ENCODE measurements around the gene SCRG1.

The SCRG1 gene

DNA sequence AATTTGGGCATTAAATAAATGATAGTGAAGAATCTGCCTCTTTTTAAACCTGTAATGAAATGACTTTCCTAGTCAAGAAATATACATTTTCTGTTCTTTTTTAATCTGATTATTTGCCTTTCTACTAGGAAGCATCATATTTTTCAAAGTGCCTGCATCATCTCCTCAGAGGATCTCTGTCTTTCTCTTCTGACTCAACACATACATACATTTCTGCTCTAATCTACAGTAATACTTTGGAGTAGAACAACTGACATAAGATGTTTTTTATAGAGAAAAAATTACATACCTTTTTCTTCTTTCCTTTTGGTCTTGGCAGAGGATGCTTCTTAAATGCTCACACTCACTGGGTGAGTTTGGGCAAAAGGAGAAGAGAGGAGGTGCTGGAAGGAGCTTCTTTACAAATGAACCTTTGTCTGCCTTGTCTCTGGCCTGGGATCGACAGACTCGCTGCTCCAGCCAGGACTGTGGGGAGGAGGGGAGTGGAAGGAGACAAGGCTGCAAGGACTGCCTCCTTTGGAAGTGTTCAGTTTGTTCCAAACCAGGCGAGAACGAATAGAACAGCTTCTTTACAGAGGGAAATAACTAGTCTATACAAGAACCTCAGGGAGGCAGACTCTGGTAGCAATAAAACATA lies at the start of gene SCRG1:
TSS of gene SCRG1 (minus strand) at position 338 of the 637 bp plus-strand sequence. CDS start 7,702 bp downstream, outside the sequence.
- DNase-seq, result peak; percentile 48

- DNase-seq, result peak; percentile 66
Observed at GRCh38 chr4:173448103-173448502, 49.2 kb upstream of the SCRG1 start.

GRCh38 chr4:173446416-173446815 lies 47.5 kb upstream of the SCRG1 start:
- DNase-seq, result no peak

DNA sequence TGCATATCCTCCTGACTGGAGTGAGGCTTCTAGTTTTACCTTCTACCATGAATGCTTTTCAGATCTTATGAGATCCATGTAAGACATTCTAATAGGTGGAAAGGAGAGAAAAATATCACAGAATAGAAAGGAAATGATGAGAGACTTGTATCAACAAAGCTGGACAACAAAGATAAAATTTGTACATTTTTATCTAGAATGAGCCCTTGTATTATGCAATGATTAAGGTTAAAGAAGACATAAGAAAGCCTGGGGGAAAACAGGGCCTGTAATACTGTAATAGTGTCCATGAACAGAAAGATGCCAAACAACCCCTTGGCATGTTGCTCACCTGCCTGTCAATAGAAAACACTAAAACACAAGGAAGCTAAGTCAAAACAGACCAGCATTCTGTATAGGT lies 44.2 kb upstream of the SCRG1 start:
- no peak for DNase-seq

- no peak for DNase-seq
Observed at GRCh38 chr4:173442223-173442932, 43.5 kb upstream of the SCRG1 start.

- DNase-seq, result no peak
Observed at GRCh38 chr4:173440888-173441287, 42.0 kb upstream of the SCRG1 start.

- peak; percentile 44 for DNase-seq
Observed at GRCh38 chr4:173436771-173437265, 37.9 kb upstream of the SCRG1 start.

DNA sequence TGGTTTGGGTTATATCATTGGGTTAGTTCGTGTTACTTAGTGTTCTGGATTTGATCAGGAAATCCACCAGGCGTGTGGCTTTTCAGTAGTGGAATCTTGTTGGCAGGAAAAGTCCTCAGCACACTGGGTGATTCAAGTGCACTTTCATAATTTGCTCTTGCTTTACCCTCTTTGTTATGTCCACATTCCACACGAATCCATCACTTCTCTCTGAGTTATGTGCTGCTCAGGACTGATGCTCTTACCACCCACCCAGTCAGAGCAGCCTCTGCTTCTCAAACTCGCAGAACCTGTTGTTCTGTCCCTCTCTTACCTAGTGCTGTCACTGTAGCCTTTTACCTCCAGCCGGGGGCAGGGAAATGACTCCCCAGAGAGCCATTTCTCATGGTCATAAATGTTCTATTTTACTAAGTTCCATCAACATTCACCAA lies 37.2 kb upstream of the SCRG1 start:
- peak; percentile 86 for DNase-seq

GRCh38 chr4:173434231-173434630 lies 35.3 kb upstream of the SCRG1 start:
- DNase-seq, result no peak

DNA sequence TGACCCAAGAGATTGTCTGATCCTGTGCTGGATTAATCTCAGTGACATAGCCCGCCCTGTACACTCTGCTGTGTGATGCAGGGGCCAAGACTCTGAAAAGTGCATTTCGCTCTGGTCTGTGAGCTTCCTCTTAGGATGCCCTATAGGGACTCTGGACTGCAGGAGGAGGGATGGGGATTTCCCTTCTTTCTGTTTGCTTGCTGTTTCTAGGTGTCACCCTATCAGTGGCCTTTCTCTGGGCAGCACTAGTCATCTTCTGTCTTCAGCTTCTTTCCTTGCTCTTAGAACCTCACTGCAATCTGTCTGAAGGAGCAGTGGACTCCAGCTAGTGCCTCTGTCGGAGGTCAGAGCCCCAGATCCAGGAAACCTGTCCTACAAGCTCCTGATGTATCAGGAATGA lies 34.5 kb upstream of the SCRG1 start:
- DNase-seq, result no peak

DNA sequence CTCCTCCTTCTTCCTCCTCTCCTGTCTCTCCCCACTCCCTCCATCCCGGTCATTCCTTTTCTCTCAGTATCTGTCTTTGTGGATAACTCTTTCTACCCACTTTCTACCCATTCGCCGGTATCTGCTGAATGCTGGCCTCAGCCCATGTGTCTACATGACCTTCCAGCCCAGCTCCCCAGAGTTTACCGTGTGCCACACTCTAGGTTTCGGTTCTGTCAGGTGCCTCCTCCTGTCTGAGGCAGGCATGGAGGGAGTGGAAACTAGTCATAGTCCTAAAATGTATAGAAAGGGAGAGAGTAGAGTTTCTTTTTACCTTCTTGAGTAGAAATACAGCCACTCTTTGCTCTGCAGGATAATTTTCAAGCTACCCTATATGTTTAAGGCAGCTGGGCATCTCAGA lies 33.5 kb upstream of the SCRG1 start:
- DNase-seq, result no peak

- DNase-seq, result no peak
Observed at GRCh38 chr4:173426064-173426463, 27.1 kb upstream of the SCRG1 start.

GRCh38 chr4:173424899-173425805 lies 26.2 kb upstream of the SCRG1 start:
- DNase-seq, result peak; percentile 92

GRCh38 chr4:173420801-173421200 lies 21.9 kb upstream of the SCRG1 start:
- peak; percentile 33 for DNase-seq

DNA sequence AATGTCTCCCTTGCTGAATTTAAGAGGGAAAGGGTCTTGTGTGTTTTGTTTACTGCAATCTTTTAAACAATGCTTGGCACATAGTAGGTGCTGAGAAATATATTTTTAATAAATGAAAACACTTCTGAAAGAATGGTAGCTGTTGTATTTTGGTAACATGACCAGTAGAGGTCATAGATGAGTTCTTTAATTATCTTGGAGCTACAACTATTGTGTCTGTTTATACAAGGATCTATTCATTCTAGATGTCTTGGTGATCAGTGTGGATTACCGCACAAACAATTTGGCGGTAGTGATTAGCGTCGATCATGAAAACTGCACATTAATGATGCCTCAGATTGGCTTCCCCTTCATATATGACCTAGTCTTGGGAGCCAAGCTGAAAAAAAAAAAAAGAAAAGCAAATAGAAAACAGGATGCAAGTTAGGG lies 21.4 kb upstream of the SCRG1 start:
- DNase-seq, result no peak

DNA sequence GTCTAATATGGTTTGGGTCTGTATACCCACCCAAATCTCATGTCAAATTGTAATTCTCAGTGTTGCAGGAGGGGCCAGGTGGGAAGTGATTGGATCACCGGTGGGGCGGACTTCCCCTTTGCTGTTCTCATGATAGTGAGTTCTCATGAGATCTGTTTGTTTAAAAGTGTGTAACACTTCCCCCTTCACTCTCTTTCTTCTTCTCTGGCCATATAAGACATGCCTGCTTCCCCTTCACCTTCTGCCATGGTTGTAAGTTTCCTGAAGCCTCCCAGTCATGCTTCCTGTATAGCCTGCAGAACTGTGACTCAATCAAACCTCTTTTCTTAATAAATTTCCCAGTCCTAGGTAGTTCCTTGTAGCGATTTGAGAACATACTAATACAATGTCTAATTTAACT lies 19.7 kb upstream of the SCRG1 start:
- DNase-seq, result no peak

- no peak for DNase-seq
Observed at GRCh38 chr4:173417833-173418232, 18.9 kb upstream of the SCRG1 start.

DNA sequence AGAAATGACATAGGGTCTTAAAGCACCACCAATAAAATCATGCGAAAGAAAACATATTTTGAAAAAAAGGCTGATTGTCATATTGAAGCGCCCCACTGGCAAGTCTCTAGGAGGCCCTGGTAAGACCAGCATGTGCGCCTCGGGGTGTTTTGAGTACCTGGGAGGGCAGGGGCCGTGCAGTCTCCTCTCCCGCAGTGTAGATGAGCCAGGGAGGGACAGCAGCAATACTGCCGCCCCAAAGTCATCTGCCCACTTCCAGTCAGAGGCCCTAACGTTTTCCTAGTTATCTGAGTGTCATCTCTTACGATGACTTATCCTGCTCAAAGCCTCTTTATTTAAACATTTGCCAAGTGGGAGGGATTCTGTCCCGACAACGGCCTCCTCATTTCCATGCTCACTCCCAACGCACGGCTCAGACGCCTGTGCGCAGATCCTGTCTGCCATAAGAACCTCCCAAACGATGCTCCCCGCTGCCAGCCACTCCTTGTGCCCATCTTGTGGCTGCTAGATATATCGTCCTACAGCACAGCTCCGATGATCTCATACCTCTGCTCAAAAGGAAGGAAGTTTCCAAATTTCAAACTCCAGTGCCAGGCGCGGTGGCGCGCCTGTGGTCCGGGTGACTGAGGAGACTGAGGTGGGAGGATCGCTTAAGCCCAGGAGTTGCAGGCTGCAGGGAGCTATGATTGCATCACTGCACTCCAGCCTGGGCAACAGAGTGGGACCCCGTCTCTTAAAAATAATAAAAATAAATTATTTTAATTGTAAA lies 17.2 kb upstream of the SCRG1 start:
- DNase-seq, result no peak

DNA sequence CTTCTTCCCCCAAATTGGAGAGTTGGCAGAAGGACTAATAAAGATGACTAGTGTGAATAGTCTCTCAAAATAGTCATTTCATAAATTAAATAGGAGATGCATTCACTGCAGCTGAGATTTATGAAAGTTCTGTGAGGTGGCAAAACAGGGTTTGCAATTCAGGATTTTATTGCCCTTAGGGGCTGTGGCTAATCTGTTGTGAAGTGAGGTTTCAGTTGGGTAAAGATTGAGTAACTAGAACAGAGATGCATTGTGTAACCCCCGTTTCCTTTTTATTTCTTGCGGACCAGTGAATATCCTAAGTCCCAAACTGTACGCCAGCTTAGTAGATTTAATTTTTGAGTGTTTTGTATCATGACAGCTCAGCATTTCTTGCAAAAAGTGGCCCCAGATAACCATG lies 16.2 kb upstream of the SCRG1 start:
- no peak for DNase-seq

GRCh38 chr4:173414456-173414855 lies 15.5 kb upstream of the SCRG1 start:
- DNase-seq, result no peak

- peak; percentile 75 for DNase-seq
Observed at GRCh38 chr4:173413036-173413435, 14.1 kb upstream of the SCRG1 start.

- DNase-seq, result no peak
Observed at GRCh38 chr4:173411106-173411693, 12.3 kb upstream of the SCRG1 start.

Measured in fibroblast of skin of right quadriceps (primary cell).